CD4-positive, alpha-beta T cell (primary cell): ENCODE data around the gene EHF. TPM values are rescaled to one million over a fixed set of nuclear protein-coding genes. Genes with fewer than 3 reads are reported as not detected.

Experiments used
- ATAC-seq: fragments of 200-7000 bp; cut with Tn5 transposase; one replicate; pipeline ENCODE4 v1.10.0; 2022; ENCODE audit warnings: mild to moderate bottlenecking; ENCODE audit not compliant: poor library complexity
- CTCF ChIA-PET: fragments of 350-600 bp; sonication (Branson Sonifier 250); formaldehyde crosslinking; loops from one replicate; lab custom pipeline; 2021; ENCODE audit warnings: antibody characterized with exemption, inconsistent platforms; lab: Charles Lee
- POLR2A ChIA-PET: fragments of 350-600 bp; sonication (Branson Sonifier 250); formaldehyde crosslinking; loops from one replicate; lab custom pipeline; 2021; ENCODE audit warnings: antibody characterized with exemption, inconsistent platforms; lab: Charles Lee
- DNase-seq, 14 experiments: peaks; one replicate each; pipeline ENCODE4 v3.0.0-alpha.2; 2013 to 2020; ENCODE audit warnings: mixed read lengths in 2 of 14
- H3K27ac ChIP-seq, 2 donors: one replicate each; pipeline versions ENCODE4 v1.5.1 to v1.7.0; 2013; ENCODE audit warnings: low read length in 2 of 2, low read depth in 1 of 2, mild to moderate bottlenecking in 1 of 2
- H3K27me3 ChIP-seq, 2 experiments: 1 replicate in 1 of 2; 2 replicates in 1 of 2; pipeline versions ENCODE4 v1.6.1 to v1.7.0; 2013; ENCODE audit warnings: low read length in 2 of 2, control low read depth in 1 of 2, mild to moderate bottlenecking in 1 of 2, moderate library complexity in 1 of 2; ENCODE audit not compliant: insufficient read depth in 2 of 2, control insufficient read depth in 1 of 2
- H3K36me3 ChIP-seq: one replicate; pipeline ENCODE4 v1.6.1; 2013; ENCODE audit warnings: low read length, control low read depth; ENCODE audit not compliant: insufficient read depth
- H3K4me1 ChIP-seq: one replicate; pipeline ENCODE4 v1.6.1; 2013; ENCODE audit warnings: low read length, control low read depth; ENCODE audit not compliant: insufficient read depth
- H3K4me3 ChIP-seq: one replicate; pipeline ENCODE4 v1.5.1; 2013; ENCODE audit warnings: mild to moderate bottlenecking, low read length, moderate library complexity
- H3K9me3 ChIP-seq, 2 experiments: 1 replicate in 1 of 2; 2 replicates in 1 of 2; pipeline versions ENCODE4 v1.6.1 to v1.7.0; 2013; ENCODE audit warnings: low read length in 2 of 2, mild to moderate bottlenecking in 2 of 2, control low read depth in 1 of 2, moderate library complexity in 1 of 2; ENCODE audit not compliant: control insufficient read depth in 1 of 2, insufficient read depth in 1 of 2
- H3K27ac Mint-ChIP-seq: one replicate; pipeline ENCODE4 v1.8.0; 2020; ENCODE audit warnings: mixed read lengths
- H3K27me3 Mint-ChIP-seq: one replicate; pipeline ENCODE4 v1.8.0; 2021; ENCODE audit warnings: mixed read lengths
- H3K36me3 Mint-ChIP-seq: one replicate; pipeline ENCODE4 v1.8.0; 2021; ENCODE audit warnings: low read depth, mixed read lengths
- H3K4me1 Mint-ChIP-seq: one replicate; pipeline ENCODE4 v1.8.0; 2021; ENCODE audit warnings: low read depth, mixed read lengths
- H3K4me3 Mint-ChIP-seq: one replicate; pipeline ENCODE4 v1.8.0; 2020; ENCODE audit warnings: mild to moderate bottlenecking, mixed read lengths
- H3K9me3 Mint-ChIP-seq: one replicate; pipeline ENCODE4 v1.8.0; 2020; ENCODE audit warnings: mixed read lengths
- CTCF ChIP-seq: fragments of 200-600 bp; IDR thresholded peaks from one replicate; pipeline ENCODE4 v1.8.0; 2022; ENCODE audit warnings: antibody characterized with exemption, mild to moderate bottlenecking
- intact Hi-C, 2 experiments: fragments of 100-400 bp; cut with DNase I in 1 of 2; cut with micrococcal nuclease in 1 of 2; formaldehyde crosslinking; loops; one replicate each; pipeline versions ENCODE4 v1.15.1 to v1.9.0; 2023 to 2025; cut with DNase I, micrococcal nuclease
- total RNA-seq, 174 experiments: library from RNA in 2 of 174; stranded (reverse) in 2 of 174; gene quantifications; one replicate each; pipeline ENCODE4 v1.2.3 and lab custom pipeline; 2021 to 2026

The EHF gene
- total RNA-seq, 2 experiments from 2014 or later = not detected

GRCh38 chr11:34639545-34639944, 18.7 kb downstream of the EHF start:
- POLR2A ChIA-PET = no interaction called here
- intact Hi-C loops = no loop called here
- Mint-ChIP-seq H3K4me3 (no peak overlapping the region), H3K9me3 (no peaks in the 10 kb centered on the region), H3K36me3 (no peaks in the 10 kb centered on the region), H3K4me1 (peaks cover under 1% of the 10 kb centered on the region), H3K27ac (no peak overlapping the region), H3K27me3 (peaks cover 4% of the 10 kb centered on the region)
- Histone ChIP-seq H3K27me3 (peaks cover 0 to 3% of the 10 kb centered on the region in 2 experiments), H3K27ac (no peak overlapping the region), H3K4me1 (no peaks in the 10 kb centered on the region), H3K4me3 (no peak overlapping the region), H3K9me3 (no peaks in the 10 kb centered on the region), H3K36me3 (no peaks in the 10 kb centered on the region)
- ATAC-seq (no peak), DNase-seq (no peak)
- TF ChIP-seq CTCF = no peak
- CTCF ChIA-PET = no interaction called here

DNA sequence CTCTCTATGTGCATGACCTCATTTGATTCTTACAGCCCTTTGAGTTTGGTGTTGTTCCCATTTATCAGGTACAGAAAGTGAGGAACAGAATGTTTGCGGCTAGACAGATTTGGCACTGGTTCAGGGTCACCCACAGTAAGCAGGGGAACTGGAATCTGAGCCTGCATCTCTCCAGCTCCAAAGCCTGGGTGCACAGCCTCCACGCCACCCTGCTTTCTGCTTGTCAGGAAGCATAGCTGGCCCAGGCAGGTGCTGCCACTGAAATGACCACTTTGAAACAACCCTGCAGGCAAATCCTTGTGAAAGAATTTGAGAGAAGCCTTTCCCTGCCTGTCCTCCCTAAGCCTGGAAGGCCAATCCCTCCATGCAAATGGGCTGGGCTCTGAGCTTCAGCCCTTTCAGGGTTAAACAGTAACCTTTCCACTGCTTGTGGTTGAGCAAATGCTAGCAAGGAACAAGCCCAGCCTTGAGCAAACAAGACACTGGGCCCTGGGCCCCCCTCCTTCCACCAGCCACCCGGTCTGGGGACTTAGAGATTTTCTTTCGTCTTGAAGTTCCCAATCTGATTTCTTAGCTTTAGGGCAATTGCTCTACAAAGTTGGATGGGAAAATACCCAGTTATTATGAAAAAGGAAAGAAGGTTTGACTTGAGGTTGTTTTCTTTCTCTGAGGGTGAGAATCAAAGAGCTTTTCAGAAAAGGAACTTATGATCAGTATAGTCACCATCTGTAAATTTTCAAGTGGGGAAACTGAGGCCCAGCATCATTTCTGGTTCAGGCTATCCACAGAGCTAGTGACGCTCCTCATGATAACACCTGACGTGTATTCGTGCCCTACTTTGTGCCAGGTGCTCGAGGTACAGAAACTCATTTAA, 19.4 kb downstream of the EHF start:
- Mint-ChIP-seq H3K9me3 (no peaks in the 10 kb centered on the region), H3K4me1 (no peaks in the 10 kb centered on the region), H3K27ac (no peak overlapping the region), H3K27me3 (peaks cover 4% of the 10 kb centered on the region), H3K36me3 (no peaks in the 10 kb centered on the region), H3K4me3 (no peak overlapping the region)
- CTCF ChIA-PET = no interaction called here
- TF ChIP-seq CTCF = no peak
- H3K4me3 ChIP-seq = no peak overlapping the region
- H3K27me3 ChIP-seq = peaks cover 0 to 3% of the 10 kb centered on the region in 2 experiments
- H3K9me3 ChIP-seq = no peaks in the 10 kb centered on the region
- DNase-seq (no peak), ATAC-seq (no peak)
- H3K27ac ChIP-seq = no peak overlapping the region
- H3K4me1 ChIP-seq = no peaks in the 10 kb centered on the region
- POLR2A ChIA-PET = interaction anchor here (0.5 kb wide), 1 partner anchor 19 kb away, joined by 3 read pairs; no protein-coding TSS in a partner anchor
- no peaks in the 10 kb centered on the region for H3K36me3 ChIP-seq
- intact Hi-C loops = no loop called here

- intact Hi-C loops = no loop called here
- Histone ChIP-seq H3K4me3 (no peak overlapping the region), H3K27ac (no peak overlapping the region), H3K4me1 (no peaks in the 10 kb centered on the region), H3K27me3 (peaks cover 0 to 3% of the 10 kb centered on the region in 2 experiments), H3K9me3 (no peaks in the 10 kb centered on the region), H3K36me3 (no peaks in the 10 kb centered on the region)
- Mint-ChIP-seq H3K4me1 (no peaks in the 10 kb centered on the region), H3K27me3 (peaks cover 8% of the 10 kb centered on the region), H3K4me3 (no peak overlapping the region), H3K36me3 (no peaks in the 10 kb centered on the region), H3K9me3 (no peaks in the 10 kb centered on the region), H3K27ac (no peak overlapping the region)
- ATAC-seq (no peak), DNase-seq (no peak)
- ChIA-PET POLR2A (interaction anchor here (0.5 kb wide), 1 partner anchor 19 kb away, joined by 3 read pairs; no protein-coding TSS in a partner anchor), CTCF (no interaction called here)
- TF ChIP-seq CTCF = no peak
Observed at GRCh38 chr11:34640924-34641275, 20.0 kb downstream of the EHF start.
